Effector CD4-positive, alpha-beta T cell (primary cell): ENCODE data around the gene DYDC1.
"Not testable (repeated sequence)": the region's sequence is repeated elsewhere in the genome, so short reads cannot be mapped to it uniquely, and the experiment has no call there.

Source experiments
- DNase-seq: peaks from one replicate; pipeline ENCODE4 v3.0.0-alpha.2; 2020

DYDC1 gene

DNA sequence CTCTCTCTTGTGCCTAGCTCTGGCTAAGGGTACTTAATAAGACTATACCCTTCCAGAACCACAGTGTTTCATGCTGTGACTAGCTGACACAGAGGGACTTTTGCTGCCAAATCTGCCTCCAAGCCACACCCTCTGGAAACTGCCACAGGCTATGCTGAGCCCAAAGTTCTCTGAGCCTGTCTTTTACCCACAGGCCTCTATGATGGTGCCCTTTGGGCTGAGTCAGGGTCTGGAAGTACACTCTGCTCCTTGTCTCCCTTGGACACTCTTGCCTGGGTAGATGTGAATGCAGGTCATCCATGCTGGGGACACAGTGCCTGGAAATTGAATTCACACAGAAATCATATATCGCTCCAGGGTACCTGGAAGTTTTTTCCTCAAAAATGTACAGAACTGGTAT, 22.6 kb downstream of the DYDC1 start:
- DNase-seq, result no peak

DNA sequence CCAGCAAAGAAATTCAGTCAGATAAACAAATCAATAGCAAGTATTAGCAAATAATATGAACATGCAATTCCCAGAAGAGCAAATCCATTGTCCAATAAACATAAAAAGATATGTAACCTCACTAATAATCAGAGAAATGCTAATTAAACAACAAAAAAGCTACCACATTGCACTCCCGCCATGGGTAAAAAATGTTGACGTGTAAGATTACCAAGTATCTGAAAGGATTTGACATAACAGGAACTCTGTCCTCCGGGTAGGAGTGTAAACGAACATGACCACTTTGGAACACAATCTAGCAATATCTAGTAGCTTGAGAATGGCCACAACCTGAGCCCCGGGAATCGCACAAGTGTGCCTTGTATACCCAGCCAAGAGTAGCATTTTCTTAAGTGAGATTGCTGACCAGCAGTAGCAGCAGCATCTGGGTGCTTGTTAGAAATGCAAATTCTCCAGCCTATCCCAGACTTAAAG, 31.6 kb downstream of the DYDC1 start:
- no peak for DNase-seq

- no peak for DNase-seq
Measured at GRCh38 chr10:80324086-80324485, 32.5 kb downstream of the DYDC1 start.

DNA sequence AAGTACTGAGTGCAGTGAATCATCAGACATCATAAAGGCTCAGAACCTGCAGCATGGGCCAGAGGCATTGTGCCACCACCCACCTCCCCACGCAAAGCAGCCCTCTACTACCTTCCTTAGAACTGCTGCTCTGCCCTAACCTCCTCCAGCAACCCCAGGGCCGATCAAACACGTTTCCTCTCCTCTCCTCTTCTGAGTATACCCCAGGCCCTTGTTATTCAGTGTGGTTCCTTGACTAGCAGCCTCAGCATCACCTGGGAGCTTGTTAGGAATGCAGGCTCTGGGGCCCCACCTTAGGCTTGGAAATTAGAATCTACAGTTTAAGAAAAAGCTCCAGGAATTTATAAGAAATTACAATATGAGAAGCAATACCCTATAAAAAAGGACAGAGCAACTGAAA, 33.2 kb downstream of the DYDC1 start:
- DNase-seq, result no peak

- no peak for DNase-seq
Measured at GRCh38 chr10:80322711-80323110, 33.8 kb downstream of the DYDC1 start.

GRCh38 chr10:80322158-80322557, 34.4 kb downstream of the DYDC1 start:
- DNase-seq, result no peak

GRCh38 chr10:80321183-80321582, 35.4 kb downstream of the DYDC1 start:
- no peak for DNase-seq

- DNase-seq, result no peak
Measured at GRCh38 chr10:80320377-80320776, 36.2 kb downstream of the DYDC1 start.

DNA sequence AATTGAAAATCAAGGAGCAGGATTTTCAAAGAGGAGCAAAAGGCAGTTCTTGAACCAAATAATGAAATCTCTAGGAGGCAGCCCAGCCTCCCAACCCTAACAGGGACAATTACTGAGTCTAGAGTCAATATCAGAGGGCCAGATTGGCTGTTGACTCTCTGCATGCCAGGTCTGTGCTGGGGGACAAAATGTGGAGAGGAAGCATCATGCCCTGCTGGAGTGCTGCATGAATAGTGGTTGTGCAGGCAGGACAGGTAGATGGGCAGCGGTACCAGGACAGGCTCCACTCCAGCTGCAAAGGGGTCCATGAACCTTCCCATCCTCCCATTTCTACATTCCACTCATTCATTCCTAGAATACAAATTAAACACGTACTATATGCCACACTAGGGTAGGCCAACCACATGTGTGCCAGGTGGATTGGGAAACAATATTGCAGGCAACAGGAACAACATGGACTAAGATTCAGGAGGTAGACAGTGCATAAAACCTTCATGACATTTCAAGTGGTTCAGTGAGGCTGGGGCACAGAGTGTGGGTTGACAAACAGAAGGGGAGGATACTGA, 36.7 kb downstream of the DYDC1 start:
- DNase-seq, result no peak

- DNase-seq, result no peak
Measured at GRCh38 chr10:80319318-80319717, 37.2 kb downstream of the DYDC1 start.

DNA sequence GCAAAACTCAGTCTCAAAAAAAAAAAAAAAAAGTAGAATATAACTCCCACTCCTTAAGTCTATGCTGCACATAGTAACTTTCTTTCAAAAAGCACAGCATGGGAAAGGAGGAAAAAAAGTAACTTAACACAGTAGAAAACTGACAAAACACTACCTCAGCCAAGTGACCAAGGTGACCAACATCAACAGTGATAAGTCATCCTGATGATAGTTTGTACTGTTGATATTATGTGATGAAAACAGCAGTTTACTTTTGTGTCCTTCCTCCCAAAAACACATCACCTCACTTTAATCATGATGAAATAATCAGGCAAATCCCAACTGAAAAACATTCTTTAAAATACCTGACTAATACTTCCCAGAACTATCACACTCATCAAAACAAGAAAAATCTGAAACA, 37.8 kb downstream of the DYDC1 start:
- DNase-seq, result no peak

DNA sequence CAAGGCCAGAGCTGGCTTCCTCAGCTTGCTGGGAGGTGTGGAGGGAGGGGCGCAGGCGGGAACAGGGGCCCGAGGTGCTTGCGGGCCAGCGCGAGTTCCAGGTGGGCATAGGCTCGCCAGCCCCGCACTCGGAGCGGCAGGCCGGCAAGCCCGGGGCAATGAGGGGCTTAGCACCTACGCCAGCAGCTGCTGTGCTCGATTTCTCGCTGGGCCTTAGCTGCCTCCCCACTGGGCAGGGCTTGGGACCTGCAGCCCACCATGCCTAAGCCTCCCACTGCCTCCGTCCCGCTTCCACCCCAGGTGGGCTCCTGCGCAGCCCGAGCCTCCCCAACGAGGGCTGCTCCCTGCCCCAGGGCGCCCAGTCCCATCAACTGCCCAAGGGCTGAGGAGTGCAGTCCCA, 41.2 kb downstream of the DYDC1 start:
- no peak for DNase-seq

DNA sequence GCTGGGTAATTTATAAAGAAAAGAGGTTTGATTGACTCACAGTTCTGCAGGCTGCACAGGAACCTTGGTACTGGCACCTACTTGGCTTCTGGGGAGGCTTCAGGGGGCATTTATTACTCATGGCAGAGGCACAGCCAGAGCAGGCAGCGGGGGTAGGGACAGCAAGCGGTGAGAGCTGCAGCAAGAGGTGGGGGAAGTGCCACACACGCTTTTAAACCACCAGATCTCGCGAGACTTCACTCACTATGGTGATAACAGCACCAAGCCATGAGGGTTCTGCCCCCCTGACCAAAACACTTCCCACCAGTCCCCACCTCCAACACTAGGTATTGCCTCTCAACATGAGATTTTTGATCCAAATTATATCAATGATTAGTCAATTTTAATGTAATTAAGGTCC, 43.0 kb downstream of the DYDC1 start:
- no peak for DNase-seq

DNA sequence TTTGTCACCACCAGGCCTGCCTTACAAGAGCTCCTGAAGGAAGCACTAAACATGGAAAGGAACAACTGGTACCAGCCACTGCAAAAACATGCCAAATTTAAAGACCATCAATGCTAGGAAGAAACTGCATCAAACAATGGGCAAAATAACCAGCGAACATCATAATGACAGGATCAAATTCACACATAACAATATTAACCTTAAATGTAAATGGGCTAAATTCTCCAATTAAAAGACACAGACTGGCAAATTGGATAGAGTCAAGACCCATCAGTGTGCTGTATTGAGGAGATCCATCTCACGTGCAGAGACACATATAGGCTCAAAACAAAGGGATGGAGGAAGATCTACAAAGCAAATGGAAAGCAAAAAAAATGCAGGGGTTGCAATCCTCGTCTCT, 50.6 kb downstream of the DYDC1 start:
- not testable (repeated sequence) for DNase-seq

DNA sequence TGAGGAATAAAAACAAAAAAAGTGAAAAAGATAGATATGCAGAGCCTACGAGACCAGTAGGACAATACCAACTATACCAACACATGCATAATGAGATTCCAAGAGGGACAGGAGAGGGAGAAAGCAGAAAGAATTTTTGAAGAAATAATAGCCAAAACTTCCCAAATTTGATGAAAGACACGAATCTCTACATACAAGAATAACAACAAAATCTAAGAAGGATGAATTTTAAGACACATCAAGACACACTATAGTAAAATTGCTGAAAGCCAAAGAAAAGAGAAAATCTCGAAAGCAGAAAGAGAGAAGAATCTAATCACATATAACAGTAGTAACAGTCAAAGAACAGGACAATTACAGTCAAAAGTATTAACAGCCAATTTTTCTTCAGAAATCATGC, 59.6 kb downstream of the DYDC1 start:
- DNase-seq, result no peak

DNA sequence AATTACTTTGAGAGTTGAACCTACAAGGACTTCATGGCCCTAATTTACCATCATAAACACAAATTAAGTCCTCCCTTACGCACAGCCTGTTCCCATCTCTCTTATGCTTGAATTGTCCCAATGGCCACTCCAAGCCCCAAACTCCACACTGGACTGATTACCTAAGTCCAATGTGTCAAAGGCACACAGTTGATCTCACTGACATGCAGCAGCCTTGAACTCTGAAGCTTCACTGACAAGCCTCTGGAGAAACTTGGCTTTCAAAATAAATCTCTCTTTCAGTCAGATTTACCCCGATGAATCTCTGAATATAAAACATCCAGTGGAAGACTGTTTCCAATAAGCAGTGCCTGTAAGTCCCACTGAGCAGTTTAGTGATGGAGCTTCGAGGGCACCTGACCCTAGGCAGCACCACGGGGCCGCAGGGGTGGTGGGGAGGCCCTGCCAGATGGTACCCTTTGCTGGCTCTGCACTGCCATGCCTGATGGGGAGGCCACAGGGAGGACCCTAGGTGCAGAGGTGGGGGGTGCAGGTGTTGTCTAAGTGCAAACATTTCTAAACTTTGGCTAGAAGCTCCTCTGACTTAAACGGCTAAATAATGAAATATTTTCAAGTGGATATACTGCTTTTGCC, 63.8 kb downstream of the DYDC1 start:
- no peak for DNase-seq

DNA sequence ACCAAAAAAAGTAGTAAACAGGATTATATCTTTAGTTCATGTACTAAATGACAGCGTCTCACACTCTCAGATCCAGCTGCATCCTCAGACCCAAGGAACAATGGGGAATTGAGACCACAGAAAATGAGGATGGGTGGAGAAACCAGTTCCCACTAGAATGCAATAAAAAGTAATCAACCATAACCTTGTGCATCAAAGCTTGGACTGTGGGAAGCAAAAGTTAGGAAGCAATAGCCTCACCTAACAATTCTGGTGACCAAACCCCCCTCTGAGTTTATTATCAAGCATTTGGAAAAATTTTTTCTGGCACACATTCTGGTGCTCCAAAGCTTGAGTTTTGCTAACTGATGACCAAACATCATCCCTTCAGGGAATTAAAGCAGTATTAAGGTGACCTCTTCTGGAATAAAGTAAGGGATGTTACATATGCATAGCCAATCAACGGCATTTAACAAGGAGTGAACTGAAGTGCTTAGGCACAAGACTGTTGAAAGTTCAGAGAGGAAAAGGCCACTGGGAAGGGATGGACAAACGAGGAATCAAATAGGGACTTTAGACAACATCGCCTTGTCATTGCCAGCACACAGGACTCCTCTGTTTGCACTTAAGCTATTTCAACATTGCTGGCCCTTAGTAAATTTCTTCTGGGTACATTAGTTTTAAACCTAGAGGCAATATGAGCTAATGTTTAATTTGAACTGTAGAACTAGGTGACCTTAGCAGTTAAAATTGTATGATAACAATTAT, 65.9 kb downstream of the DYDC1 start:
- DNase-seq, result no peak

DNA sequence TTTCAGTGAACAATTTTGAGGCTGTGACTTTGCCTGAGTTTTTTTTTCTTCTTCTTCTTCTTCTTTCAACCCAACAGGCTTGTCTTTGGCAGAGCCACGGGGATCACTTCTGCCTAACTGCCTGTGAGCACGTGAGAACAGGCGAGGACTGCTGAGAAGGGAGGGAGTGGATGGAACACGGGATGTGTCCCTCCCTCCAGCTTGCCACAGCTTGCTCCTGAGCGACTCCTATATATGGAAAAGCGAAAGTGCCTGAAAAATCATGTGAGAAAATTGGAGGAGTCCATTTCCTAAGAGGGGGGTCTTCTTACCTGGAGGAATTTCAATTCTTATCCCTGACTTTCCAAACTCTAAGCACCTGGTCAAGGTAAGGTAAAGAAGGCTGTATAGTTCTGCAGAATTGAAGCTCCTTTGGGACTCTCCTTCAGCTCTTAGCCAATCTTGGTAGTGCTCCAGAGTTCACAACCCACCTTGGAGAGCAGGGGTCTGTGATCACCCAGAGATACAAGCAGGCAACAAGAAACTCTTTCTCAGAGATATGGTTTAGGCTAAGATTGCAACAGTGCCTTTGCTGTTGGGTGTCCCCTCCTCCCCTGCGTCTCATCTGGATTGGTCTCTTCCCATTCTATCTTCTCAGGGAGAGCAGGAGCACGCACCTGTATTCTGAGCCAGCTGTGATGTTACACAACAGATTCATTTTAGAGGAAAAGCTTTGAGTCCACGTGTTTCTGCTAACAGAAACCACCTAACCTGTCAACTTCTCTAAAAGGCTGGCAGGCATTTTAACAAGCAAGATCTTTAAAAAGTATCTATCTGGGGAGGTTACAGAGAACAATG, 66.9 kb downstream of the DYDC1 start, which contains the start of gene MAT1A:
MAT1A (minus strand) TSS at position 208 of the 837 bp plus-strand sequence. CDS start 235 bp downstream, outside the sequence.
- no peak for DNase-seq

DNA sequence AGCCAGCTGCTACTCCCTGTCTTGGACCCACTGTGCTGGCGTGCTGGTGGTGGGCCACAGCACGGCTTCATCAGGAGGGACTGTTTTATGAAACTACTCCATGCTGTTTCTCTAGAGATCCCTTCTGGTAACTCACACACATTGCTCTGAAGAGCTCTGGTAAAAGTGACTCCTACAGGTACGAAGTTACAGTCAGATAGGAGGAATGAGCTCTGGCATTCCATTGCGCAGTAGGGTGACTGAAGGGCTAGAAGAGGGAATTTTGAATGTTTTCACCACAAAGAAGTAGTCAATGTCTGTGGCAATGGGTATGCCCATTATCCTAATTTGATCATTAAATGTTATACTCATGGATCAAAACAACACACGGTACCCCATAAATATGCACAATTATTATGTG, 67.7 kb downstream of the DYDC1 start:
- no peak for DNase-seq
